ENCODE results near the gene KCNQ1. TPM values are rescaled to one million over a fixed set of nuclear protein-coding genes. Genes with fewer than 3 reads are reported as not detected.

Gene KCNQ1
- polyA plus RNA-seq, 10 donors: 1.2 to 3.6 (median 2.4) TPM

DNA sequence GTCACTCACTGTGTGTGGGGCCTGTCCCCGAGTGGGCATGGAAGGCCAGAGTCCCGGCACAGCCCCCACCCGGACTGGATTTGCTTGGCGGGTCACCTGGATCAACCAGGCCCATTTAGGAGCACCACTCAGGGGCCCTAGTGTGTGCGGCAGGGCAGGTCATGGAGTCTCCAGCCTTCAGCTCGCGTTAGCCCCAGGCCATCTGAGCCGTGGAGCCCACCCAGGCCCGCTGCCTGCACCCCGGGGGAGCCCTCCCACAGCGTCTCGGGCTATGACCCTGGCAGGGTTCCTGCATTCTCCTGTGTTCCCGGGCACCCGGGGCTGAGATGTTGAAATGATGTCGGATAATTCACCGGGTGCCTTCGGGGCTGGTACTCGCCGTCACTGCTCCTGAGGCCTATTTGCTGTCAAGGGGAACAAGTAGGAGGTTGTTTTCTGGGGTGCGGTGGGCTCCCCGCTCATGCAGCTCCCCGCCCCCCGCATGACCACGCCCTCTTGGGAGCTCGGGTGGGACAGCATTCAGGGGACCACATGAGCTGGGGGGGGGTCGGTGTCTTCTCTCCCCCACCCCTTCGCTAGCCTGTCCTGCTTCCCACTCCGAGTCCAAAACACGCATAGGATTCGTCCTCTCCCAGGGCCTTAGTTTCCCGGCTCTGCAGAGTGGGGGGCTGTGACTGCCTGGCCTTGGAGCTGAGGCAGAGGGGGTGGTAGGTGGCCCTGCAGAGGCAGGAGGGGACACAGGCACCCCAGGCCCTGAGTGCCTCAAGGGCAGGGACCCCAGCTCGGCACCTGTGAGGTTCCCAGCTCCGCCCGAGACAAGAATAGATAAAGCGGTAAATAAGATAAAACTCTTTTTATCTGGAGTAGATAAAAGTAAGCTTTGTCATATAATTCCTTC, 77.2 kb downstream of the KCNQ1 start:
- peak in 1 of 3 donors; percentile 0 for DNase-seq

DNA sequence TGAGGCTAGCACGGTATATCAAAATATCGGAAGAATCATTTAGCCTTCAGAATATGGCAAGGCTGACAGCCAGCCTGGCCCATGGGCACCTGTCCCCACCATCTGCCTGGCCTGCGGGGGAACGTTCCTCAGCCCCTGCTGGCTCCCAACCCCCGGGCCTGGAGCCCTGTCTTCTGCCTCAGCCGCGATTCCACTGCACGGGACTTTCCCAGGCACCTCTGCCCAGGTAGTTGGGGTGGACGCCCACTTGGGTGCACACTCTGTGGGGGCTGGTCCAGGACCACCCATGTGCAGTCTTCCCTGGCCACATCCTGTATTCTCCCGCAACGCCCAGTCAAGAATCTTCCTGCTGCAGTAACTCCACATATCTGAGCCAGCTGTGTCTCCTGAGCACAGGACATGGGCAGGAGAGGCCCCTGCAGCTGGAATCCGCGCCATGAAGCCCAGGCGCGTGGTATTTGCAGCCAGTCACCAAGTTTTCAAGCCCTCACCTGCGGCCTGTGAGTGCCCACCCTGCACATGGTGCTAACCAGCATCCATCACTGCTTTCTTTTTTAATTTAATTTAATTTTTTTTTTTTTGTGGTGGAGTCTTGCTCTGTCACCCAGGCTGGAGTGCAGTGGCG, 77.9 kb downstream of the KCNQ1 start:
- peak in 1 of 3 donors; percentile 0 for DNase-seq

DNA sequence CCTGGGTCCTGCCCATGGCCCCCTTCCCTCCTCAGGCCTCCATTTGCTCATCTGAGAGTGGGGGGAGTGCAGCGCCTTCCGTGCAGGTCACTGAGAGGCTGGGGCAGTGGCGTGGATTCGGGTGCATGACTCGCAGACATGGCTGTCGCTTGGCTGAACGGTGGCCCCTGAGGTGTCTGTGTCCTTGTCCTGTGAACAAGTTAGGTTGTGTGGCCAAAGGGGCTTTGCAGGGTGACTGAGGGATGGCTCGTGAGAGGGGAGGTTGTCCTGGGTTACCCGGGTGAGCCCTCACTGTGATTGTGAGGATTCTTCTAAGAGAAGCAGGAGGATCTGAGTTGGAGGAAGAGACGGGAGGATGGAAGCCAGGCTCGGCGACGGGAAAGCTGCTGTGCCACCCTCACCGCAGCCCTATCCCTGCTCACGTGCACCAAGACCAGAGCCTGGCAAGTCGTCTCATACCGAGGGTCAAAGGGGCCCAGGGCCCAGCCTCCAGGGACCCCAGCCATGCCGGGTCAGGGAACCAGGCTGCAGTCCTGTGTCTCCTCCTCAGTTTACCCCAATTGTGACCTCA, 79.1 kb downstream of the KCNQ1 start:
- DNase-seq: no peak

DNA sequence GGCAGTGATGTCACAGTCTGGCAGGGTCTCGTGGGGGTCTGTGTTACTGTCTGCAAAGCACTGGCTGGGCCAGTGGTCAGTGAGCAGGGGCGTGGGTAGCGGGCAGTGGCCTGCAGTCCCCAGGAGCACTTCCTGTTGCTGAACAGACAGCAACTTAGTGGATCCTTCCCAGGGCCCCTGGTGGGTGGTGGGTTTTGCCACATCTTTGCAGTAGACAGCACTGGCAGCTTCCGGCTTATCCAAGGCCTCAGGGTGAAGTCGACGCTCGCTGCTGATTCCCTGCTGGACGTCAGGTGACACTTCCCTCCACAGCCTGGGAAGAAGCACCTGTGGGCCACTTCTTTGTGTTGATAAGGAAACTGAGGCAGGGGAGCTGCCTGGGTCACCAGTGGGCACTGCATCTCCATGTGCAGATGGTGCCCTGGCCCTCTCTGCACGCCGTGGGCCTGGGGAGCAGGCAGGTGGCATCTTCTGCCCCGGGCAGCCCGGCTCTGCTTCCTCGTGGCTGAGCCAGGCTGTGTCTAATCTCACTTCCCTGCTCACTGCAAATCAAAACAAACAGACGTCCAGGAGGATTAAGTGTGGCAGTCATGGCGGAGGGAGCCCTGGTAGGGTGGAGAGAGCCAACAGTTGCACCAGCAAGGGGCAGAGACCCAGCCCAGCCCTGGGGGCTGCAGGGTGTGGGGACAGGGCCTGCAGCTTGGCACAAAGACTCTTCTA, 79.8 kb downstream of the KCNQ1 start:
- no peak for DNase-seq

DNA sequence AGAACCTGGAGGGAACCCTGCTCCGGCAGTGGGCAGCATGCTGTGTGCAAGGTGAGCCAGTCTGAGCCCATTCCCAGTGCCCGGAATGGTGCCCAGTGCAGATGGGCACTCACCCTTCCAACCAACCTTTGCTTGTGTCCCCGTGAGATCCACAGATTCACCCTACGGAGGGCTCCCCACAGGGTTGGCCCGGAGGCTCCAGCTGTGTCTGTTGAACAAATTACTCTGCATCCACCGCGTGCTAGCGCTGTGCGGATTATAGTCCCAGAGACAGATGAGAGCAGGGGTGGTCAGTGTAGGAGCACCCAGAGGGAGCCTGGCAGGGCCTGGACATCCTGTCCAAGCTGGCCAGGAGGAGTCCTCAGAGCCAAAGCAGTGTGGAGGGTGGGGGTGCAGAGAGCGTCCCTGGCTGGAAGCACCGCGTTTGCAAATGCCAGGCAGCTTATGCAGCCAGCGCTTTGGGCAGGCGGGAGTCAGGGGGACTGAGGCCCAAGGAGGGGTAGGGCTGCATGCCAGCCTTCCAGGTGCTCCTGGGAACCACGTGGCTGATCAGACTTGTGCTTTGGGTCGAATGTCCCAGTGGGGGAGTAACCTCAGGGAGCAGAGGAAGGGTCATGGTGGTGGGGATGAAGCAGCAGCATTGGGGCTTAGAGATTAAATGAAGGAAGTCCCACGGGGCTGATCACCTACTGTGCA, 80.5 kb downstream of the KCNQ1 start:
- no peak for DNase-seq

DNA sequence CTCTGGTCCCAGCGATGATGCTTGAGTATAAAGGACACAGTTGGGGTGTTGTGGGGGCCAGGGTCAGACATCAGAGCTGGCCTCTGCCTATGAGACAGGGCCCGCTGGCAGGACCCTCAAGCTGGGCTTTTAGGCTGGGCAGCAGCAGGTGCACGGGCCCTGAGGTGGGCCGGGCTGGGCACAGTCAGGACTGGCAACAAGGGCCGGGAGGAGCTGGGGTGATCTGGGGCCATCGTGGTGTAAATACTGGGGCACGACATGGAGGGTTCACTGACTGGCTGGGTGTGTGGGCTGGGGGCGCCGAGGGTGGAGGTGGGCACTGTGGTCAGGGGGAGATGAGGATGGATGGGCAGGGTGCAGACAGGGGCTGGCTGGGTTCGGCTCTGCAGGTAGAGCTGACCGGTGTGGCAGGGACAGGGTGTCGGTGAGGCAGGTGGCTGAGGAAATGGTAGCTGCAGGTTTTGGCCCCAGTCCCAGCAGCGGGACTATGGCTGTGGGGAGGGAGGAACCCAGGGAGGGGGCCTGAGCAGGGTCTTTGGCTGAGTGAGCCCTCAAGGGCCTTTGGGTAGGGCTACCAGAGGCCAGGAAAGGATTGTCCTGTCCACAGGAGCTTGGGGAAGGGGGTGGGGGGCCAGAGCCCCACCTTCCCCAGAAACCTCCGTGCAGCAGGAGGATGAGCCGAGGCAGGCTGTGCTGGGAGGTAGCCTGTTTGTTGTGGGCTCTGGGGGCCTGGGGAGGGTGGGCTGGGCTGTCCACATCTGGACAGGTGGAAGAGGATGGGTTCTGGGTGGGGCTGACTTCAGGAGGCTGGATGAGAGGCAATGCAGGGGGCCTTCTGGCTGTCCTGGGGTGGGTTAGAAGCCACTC, 81.4 kb downstream of the KCNQ1 start:
- DNase-seq: no peak

DNA sequence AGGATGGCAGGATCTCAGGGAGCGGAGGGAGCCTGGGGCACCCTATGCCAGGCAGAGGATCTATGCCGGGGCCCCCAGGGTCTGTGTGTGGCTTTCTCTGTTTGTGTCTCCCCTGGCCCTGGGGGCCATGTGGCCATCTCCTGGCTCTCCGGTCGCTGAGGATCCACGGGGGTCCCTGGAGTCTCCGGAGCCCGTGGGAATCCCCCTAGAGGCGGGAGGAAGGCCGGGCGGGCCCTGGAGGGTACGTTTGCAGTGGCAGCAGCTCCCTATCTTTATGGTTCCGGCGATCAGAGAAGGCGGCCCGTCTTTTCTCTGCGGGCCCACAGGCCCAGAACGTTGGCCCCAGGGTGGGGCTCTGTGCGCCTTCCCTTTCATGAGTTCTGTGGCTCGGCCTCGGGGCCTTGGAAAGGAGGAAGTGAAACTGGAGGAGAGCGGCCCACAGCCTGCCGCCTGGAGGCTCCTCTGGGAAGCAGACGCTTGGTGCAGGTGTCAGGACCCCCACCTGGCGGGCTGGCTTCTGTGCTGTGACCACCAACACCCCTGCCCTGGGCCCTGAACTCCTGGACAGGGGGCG, 82.1 kb downstream of the KCNQ1 start:
- DNase-seq: no peak

DNA sequence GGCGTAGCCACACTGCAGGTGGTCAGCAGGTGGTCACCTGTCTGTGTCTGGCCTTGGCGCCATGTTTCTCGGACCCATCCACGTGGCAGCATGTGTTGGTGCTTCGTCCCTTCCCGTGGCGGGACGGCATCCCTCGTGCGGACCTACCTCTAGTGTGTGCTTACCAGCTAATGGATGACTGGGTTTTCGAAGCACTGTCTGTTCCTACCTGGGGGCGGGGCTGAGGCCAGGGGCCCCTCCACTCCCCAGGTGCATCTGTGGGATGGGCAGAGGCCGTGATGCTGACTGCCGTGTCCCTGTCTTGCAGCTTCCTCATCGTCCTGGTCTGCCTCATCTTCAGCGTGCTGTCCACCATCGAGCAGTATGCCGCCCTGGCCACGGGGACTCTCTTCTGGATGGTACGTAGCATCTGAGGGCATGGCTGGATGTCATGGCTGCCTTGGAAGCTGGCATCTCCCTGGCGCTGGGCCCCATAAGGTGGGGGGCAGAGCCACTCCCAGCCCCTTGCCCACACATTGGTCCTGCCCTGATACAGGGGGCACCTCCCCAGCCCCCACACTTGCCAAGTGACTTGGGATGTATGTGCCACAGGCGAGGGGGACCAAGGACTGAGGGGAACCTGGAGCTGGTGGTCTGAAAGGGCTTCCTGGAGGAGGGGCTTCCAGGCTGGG, 82.9 kb downstream of the KCNQ1 start:
- DNase-seq: no peak

DNA sequence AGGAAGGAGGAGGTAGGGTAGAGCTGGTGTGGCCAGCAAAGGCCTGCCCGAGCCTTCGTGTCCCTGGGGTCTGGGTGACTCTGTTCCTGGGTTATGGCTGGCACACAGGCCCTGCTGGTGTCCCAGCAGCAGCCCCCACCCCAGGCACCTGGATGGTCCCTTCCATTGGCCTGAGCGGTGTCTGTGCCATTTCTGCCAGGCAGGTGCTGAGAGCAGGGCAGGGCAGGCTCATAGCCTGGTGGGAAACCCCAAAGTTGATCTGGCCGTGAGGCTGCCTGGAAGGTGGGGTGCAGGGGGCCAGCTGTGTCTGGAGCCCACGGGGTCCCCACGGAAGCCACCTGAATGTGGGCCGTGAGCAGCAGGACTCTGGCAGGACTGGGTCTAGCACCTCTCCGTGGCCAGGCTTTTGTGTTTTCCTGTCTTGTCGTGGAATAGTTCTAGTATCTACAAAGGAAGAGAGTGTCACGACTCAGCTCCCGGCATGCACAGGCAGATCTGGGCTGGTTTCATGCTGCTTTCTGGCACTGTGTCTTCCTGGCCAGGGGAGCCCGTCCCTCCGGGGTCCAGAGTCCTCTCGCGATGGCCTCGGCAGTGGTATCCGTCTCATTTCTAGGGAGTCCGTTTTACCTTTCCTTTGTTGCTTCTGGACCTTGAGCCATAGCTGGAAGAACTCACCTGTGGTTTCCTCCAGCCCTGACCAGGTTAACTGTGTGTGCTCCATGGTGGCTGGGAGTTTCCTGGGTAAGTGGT, 83.7 kb downstream of the KCNQ1 start:
- no peak for DNase-seq

DNA sequence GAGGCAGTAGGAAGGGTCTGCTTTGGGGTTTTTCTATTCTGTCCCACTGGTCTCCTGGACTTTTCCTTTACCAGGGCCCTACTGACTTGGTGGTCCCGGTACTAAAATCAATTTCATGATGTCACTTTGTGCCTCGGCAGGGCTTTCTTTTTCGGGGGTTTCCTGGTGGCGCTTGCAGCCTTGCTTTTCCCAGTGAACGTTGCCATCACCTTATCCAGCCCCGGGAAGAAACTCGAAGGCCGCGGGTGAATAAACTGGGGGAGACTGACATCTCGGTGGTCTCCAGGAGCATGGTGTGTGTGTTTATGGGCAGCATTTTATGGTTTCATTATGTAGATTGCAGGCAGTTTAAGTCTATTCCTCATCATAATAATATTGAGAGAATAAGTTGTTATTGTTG, 84.4 kb downstream of the KCNQ1 start:
- no peak for DNase-seq

DNA sequence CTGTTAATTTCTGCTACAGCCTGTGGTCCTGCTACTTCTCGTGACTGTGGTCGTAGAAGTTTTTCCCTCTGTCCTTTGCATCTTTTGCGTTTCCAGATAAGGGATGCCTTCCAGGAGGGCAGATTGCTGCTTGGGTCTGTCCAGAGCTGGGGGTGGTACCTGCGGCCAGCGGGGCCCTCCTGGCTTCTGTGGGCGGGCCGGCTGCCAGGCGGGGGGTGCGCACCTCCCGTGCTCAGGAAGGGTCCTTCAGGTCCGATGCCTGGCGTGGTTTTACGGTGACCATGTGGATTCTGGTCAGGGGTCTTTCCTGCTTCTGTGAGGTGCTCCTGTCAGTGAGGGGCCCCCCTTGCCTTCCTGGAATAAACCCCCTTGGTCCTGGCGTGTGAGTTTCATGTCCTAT, 84.8 kb downstream of the KCNQ1 start:
- no peak for DNase-seq

DNA sequence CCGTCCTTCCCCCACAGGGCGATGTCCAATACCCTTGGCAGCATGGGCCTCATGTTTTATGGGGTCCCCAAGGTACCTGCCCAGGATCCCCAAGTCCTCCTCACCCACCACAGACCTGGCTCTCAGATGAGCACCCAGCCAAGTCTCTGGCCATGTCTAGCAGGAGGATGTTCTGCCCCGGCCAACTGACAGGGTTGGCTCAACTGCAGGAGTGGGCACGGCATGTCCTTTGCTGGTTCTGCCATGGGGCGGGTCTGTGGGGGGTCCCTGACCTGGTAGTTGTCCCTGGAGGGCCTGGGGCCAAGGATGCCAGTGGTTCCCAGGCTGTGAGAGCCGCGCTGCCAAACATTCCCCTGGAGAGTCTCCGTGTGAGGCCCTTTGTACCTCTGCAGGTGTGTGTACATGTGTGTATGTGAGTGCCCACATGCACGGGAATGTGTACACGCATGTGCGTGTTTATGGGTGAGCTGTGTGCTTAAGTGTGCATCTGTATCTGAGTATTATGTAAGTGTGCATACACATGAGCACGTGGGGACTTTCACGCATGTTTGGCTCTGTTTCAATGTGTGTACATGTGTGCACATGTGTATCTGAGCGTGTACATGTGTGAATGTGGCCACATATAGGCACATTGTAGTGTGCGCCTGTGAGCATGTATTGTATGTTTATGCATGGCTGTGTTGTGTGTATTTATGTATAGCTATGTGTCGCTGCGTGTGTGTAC, 85.5 kb downstream of the KCNQ1 start:
- no peak for DNase-seq

DNA sequence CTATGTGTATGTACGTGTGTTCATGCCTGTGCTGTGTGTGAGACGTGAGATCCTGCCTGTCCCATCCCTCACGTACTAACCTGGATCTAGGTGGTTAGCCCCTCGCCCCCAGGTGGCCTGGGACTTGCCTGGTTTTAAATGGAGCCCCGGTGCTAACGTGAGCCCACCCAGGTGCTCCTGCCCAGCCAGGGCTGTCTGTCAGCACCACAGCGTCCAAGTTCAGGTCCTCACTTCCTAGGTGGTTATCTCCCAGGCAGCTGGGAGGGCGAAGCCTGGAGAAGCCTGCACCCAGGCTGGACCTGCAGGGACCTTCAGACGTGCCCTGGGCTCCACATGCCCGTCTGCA, 86.0 kb downstream of the KCNQ1 start:
- no peak for DNase-seq

DNA sequence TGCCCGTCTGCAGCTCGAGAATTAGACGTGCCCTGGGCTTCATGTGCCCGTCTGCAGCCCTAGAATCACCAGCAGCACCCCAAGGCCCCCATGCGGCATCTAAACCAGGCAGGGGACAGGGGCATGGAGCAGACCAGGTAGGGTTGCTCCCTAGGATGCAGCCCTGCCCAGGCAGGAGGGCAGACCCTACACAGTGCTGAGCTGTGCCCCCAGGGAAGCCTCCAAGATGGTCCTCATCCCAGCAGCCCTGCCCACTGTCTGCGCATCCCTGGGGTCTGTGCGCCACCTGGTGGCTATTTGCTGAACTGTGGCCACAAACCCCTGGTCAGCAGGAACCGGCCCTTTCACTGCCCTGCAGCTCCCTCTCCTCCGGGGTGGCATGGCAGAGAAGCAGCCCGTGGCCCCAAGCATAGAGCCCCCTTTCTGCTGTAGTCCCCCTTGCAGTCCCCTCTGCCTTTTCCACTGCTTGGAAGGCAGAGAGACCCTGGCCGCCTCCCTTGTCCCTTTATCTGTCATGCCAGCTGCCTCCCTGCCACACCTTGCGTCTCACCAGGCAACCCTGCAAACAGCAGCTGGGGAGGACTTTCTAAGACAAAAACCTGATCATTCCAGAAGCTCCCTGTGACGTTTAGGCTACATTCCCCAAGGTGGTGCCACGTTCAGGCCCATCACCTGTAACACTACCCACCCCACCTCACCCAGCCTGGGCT, 86.6 kb downstream of the KCNQ1 start:
- peak; percentile 52 to 86 (median 80) for DNase-seq

DNA sequence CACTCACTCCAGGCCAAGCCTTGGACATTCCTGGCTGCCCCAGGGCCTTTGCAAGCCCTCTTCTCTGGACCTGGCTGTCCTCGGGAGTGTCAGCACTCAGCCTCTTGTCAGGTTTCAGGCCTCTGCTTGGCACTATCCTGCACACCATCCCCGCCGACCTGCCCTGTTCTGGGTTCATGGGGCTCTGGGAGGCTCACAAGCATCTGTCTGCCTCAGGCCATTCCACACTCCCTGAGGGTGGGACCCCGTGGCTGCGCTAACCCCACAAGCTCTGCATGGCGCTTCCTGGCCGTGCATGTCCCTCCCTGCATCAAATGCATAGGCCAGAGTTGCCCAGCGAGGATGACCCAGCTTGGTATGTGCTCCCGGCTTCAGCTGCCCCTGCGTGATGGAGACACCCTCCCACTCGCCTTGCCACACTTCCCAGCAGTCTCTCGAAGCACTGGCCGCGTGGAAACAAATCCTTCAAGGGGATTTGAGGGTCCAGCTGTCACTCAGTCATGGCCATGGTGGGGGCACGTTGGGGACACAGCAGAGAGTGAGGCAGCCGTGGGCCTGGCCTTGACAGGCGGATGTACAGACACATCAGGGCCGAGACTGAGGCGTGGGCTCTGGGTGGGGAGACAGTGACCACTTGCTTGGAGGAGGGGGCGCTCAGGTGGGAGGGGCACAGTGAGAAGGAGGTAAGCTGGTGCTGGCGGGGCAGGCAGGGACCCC, 87.3 kb downstream of the KCNQ1 start:
- DNase-seq: peak in 1 of 3 donors; percentile 29

DNA sequence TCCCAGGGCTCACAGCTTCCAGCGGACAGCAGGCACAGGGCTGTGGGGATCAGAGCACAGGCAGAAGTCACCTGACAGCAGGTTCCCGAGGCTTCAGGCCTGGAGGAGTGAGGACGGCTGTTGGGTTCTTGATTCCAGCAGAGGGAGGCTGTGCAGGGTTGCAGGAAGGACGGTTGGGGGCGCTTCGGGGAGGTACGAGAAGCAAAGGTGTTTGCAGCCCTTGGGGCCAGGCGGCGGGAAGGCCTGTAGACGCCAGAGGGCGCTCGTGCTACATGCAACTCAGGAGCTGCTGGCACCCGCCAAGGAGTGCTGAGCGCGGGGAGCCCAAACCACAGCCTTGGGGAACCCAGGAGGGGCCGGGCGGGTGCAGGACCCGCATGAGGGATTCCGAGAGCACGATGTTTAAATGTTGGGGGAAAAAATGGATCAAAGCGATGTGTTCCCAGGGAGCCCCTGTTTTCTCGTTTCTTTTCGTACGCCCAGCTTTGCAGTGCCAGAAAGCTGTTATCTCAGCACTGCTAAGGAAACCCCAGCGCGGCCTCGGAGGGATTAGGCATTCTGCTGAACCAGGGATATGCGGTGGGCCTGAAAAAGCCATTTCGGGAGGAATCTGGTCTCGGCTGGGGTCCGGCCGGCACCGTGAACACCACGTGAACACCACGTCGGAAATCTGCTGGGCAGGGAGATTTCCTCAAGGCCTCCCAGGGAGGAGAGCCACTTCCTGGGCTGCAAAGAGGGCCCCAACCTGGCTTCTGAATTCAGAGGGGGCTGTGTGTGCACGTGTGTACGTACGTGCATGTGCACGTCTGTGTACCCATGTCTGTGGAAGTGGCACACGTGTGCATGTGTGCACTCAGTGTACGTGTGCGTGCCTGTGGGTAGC, 88.1 kb downstream of the KCNQ1 start:
- peak; percentile 82 to 96 (median 92) for DNase-seq

Measured in muscle of back (tissue), 11 donors.